Measurements from ENCODE around the gene AFG3L2.

- TF ChIP-seq RAD21 (IDR thresholded peaks at IDR 0.05; ENCODE audit: insufficient read depth, low read depth, low read length) (no peak), ESRRA (IDR thresholded peaks at IDR 0.05; ENCODE audit: low read length) (no peak), NFYA (IDR thresholded peaks at IDR 0.05; ENCODE audit: borderline replicate concordance, low read depth, low read length) (no peak)
Measured at GRCh38 chr18:12309683-12310198, 67.3 kb downstream of the AFG3L2 start.

Data from GM12878 (cell line).